NCI-H2196 treated with DMSO at 0.1 percent for 48 hours (cell line): ENCODE data around the gene HPCAL1.
A peak's percentile ranks its signal among the peaks of the same experiment; 100 is the strongest.
"Not testable (repeated sequence)": the region's sequence is repeated elsewhere in the genome, so short reads cannot be mapped to it uniquely, and the experiment has no call there.

Experiments used
- DNase-seq: peaks from one replicate; lab custom pipeline; 2025; ENCODE audit not compliant: unreplicated experiment; lab: John Stamatoyannopoulos, UW

HPCAL1 gene

GRCh38 chr2:10433947-10434885, 131.5 kb downstream of the HPCAL1 start:
- DNase-seq = no peak

- DNase-seq = peak; percentile 48
These were observed 132.4 kb downstream of the HPCAL1 start for GRCh38 chr2:10434886-10435819.

- no peak for DNase-seq
These were observed 133.1 kb downstream of the HPCAL1 start for GRCh38 chr2:10435820-10436204.

GRCh38 chr2:10436583-10437110, 133.9 kb downstream of the HPCAL1 start:
- no peak for DNase-seq

DNA sequence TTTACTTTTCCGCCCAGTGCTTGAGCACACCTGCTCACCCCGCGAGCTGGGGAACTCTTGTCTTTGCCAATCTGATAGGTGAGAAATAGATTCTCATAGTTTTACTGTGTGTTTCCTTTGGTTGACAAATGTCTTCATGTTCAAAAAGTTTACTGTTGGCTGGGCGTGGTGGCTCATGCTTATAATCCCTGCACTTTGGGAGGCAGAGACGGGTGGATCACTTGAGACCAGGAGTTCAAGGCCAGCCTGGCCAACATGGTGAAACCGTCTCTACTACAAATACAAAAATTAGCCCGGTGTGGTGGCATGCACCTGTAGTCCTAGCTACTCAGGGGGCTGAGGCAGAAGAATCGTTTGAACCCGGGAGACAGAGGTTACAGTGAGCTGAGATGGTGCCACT, 135.1 kb downstream of the HPCAL1 start:
- DNase-seq = no peak

DNA sequence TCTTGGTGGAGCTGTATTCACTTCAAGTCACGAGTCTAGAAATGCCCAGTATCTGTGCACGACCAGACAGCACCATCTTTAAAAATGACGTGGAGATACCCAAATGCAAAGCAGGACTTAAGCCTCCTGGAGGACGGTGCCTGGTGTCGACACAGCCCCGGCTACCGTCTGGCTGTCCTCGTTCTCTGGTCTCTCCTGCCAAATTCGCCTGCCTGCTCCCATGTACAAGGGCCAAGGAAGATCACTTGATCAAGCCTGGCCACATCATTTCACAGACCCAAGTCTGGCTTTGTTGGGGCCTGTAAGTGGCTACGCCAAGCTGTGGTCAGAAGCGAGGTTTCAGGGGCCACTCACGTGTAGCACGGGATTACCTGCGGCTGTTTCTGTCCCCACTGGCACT, 136.0 kb downstream of the HPCAL1 start:
- no peak for DNase-seq

DNA sequence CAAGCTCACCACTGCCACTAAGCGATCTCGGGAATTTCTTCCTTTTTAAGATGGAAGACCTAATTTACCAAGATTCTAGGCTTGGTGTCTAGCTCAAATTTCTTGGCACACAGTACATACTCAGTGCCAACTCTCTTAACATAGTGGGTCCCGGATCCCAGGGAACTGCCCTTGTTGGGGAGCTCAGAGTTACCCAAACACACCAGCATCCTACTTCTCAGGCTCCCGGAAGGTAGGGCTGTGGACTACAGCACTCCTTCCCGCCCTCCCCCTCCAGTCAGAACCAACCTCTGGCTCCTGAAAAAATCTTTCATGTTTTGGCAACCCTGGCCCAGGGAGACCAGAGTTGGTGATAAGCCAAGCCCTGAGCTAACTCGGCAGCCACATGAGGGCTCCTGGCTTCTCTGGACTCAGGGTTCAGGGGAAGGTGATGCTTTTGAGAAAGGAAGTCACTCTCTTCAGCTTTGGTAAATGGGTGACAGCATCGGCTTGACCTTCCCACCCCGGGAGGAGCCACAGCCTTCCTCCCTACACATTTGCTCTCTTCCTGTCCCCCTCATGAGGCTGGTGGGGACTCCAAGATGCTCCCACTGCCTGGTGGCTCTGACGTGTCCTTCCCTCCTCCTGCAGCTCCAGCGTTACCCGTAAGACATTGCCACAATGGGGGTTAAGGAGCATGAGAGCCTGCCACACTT, 136.6 kb downstream of the HPCAL1 start:
- no peak for DNase-seq

GRCh38 chr2:10439971-10440370, 137.3 kb downstream of the HPCAL1 start:
- DNase-seq = no peak

- no peak for DNase-seq
These were observed 138.0 kb downstream of the HPCAL1 start for GRCh38 chr2:10440736-10441135.

GRCh38 chr2:10441948-10442347, 139.2 kb downstream of the HPCAL1 start:
- DNase-seq = no peak

- not testable (repeated sequence) for DNase-seq
These were observed 139.9 kb downstream of the HPCAL1 start for GRCh38 chr2:10442469-10443126.

DNA sequence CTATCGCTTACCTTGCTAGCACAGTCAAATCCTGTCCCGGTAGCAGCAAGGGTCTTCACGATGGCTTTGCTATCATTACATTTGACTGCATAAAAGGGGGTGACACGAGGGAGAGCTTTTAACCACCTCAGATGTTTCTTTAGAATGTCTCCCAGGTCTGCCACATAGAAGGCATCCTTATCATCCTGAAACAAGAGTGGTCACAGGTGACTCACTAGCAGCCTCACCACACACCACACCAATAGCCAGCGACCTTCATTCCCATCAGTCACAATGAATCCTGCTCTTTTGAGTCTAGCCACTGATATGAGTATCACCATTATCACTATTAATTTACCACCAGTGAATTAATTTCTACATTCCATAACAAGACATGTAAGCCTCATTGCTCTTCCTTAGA, 141.8 kb downstream of the HPCAL1 start:
- DNase-seq = no peak

DNA sequence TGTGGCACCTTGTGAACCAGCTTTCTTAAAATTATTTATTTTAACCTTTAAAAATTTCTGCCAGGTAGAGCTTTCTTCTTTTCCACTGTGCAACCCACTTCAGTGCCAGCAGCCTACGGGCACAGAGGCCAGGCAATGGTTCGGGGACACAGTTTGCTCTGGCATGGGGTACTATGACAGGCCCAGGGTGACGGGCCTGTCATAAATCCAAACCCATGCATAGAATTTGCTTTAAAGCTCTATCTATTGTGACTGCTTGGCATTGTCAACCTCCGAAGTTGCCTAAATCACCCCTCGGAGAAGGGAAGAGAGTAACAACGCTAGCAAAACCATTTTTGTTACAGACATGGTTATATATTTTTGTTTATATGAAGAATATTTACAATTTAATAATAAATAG, 143.9 kb downstream of the HPCAL1 start:
- DNase-seq = no peak

DNA sequence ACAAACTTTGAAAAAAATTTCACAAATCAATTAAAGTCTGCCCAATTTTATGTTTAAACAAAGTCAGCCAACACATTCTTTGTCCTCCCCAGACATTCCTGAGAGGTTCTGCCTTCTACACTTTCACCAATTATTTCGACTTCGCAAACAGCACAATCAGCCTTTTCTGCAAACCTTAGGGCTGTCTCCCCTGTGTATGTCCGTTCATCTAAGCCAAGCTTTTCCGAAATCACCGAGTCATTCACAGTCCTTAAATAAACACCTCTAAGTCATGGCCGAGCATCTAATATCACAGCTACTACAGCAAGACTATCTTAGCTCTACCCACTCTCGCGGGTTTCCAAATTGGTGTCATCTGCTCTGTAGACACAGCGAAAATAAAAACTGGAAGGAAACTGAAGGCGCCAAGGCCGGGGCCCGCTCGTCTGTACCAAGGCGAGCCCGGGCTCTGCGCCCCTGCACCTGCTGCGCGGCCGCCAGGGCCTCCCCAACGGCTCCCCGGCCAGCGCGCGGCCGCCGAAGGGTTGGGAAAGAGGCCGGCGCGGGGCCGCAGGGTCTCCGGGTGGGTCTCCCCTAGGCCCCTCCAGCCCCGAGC, 144.7 kb downstream of the HPCAL1 start:
- no peak for DNase-seq

DNA sequence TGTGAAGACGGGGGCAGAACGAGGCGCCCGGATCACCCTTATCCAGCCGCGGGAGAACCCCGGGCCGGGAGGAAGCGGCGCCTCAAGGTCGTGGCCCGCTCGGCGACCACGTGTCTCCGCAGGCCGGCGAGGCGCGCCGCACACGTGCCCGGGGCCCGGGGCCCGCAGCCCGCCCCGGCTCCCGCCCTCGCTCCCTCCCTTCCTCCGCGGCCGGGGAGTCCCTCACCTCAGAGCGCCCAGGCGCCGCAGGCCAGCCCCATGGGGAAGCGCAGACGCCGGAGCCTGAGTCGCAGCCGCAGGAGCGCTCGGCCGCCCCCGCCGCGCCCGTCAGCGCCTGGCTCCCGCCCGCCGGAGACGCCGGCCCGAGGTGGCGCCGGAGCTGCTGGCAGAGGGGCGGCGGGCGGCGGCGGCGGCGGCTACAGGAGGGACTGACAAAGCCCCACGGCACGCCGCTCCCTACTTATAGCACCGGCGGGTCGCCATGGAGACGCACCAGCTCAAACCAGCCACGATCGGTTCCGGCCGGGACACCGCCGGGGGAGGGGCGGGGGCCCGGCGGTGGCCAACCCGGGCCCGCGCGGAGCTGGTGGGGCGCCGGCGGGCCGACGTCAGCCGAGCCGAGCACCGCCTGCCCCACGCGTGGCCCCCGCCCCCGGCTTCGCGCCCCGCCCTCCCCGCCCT, 145.3 kb downstream of the HPCAL1 start, which contains the start of gene ODC1:
TSS of gene ODC1 (minus strand) at position 433 of the 681 bp plus-strand sequence. CDS start 3,295 bp downstream, outside the sequence.
- DNase-seq = peak; percentile 96

DNA sequence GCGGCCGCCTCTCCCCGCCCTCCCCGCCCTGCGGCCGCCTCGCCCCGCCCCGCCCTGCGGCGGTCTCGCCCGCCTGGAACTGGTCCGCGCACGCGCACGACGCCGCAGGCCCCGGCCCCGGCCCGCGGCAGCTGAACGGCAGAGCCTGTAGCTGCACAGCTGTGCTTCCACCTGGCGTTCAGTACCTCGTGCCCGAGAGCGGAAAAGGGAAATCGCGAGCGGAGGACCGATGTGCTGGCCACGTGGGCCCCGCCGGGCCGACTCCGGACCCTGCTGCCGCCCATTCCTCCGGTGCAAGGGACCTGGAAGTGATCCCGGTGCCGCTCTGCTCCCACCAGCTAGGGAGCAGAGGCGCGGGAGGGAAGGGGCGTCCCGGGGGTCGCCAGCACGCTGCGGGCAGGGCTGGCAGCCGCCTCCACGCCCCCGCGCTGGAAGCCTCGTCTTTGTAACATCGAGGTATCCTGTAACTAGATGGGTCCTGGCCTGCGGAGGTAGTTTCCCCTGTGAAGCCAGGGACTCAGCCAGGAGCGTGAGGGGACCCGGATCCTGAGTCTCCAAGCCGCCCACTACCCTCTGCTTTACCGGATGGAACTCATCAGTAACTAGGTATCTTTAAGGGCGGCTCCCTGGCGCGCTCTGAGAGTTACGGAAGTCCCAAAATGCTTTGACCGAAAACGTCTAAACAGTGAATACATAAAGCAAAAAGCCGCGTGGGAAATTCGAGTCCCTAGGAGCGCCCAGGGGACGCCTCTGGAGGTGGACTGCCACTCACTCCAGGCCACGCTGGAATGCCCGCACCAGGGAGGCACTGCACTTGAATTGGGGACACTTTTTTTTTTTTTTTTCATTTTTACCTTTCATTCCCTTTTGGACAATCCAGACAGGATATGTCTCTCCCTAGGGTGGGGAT, 146.1 kb downstream of the HPCAL1 start:
- DNase-seq = peak; percentile 96

- DNase-seq = no peak
These were observed 146.8 kb downstream of the HPCAL1 start for GRCh38 chr2:10449486-10449831.
